GM23248 (cell line): Measurements from ENCODE around the gene DHRS7B.

ENCODE experiments used
- EZH2 ChIP-seq: fragments of 200-600 bp; sonication (generic); IDR thresholded peaks from 2 replicates; pipeline ENCODE4 v1.6.1; 2018; ENCODE audit warnings: antibody characterized with exemption, mild to moderate bottlenecking; ENCODE audit not compliant: insufficient read depth, poor library complexity, severe bottlenecking
- EZH2phosphoT487 ChIP-seq: fragments of 200-600 bp; sonication (generic); IDR thresholded peaks from 2 replicates; pipeline ENCODE4 v1.6.1; 2018; ENCODE audit warnings: antibody characterized with exemption, moderate library complexity, mild to moderate bottlenecking, low read depth; ENCODE audit not compliant: insufficient read depth

GRCh38 chr17:21095735-21096134 is 31.0 kb upstream of the DHRS7B start:
- TF ChIP-seq EZH2phosphoT487: no peak
- no peak for TF ChIP-seq EZH2
